Left forelimb (tissue), 1 donor: ENCODE results near the gene NEURL1B.
"Not testable (repeated sequence)": the region's sequence is repeated elsewhere in the genome, so short reads cannot be mapped to it uniquely, and the experiment has no call there.

Experiments used
- DNase-seq: peaks from one replicate; pipeline ENCODE4 v3.0.0-alpha.2; 2018; ENCODE audit warnings: low spot score

Gene NEURL1B

GRCh38 chr5:172696171-172696849 is 55.2 kb downstream of the NEURL1B start:
- no peak for DNase-seq

GRCh38 chr5:172697123-172698121 is 56.4 kb downstream of the NEURL1B start:
- peak; percentile 91 for DNase-seq

GRCh38 chr5:172699423-172699822 is 58.4 kb downstream of the NEURL1B start:
- no peak for DNase-seq

GRCh38 chr5:172699999-172700364 is 58.9 kb downstream of the NEURL1B start:
- DNase-seq = no peak

- DNase-seq = no peak
Measured at GRCh38 chr5:172700365-172701290, 59.6 kb downstream of the NEURL1B start.

- DNase-seq = no peak
Measured at GRCh38 chr5:172701291-172701656, 60.2 kb downstream of the NEURL1B start.

- DNase-seq = no peak
Measured at GRCh38 chr5:172703952-172704351, 62.9 kb downstream of the NEURL1B start.

GRCh38 chr5:172705576-172706084 is 64.6 kb downstream of the NEURL1B start:
- no peak for DNase-seq

GRCh38 chr5:172706796-172707195 is 65.7 kb downstream of the NEURL1B start:
- DNase-seq = no peak

GRCh38 chr5:172707285-172708182 is 66.5 kb downstream of the NEURL1B start:
- no peak for DNase-seq

- DNase-seq = no peak
Measured at GRCh38 chr5:172708183-172708505, 67.1 kb downstream of the NEURL1B start.

GRCh38 chr5:172710676-172711075 is 69.6 kb downstream of the NEURL1B start:
- no peak for DNase-seq

GRCh38 chr5:172711321-172711861 is 70.3 kb downstream of the NEURL1B start:
- DNase-seq = not testable (repeated sequence)

GRCh38 chr5:172712610-172713009 is 71.5 kb downstream of the NEURL1B start:
- DNase-seq = no peak

- DNase-seq = peak; percentile 80
Measured at GRCh38 chr5:172713113-172713808, 72.2 kb downstream of the NEURL1B start.

- DNase-seq = no peak
Measured at GRCh38 chr5:172713809-172714490, 72.9 kb downstream of the NEURL1B start.

- DNase-seq = no peak
Measured at GRCh38 chr5:172714491-172715420, 73.7 kb downstream of the NEURL1B start.

- no peak for DNase-seq
Measured at GRCh38 chr5:172715421-172715780, 74.3 kb downstream of the NEURL1B start.
